ENCODE results near the gene STAMBP.
"Not testable (repeated sequence)": the region's sequence is repeated elsewhere in the genome, so short reads cannot be mapped to it uniquely, and the experiment has no call there.

STAMBP gene

GRCh38 chr2:73868204-73868978 is 39.6 kb downstream of the STAMBP start:
- DNase-seq (ENCODE audit: low spot score), result no peak

DNA sequence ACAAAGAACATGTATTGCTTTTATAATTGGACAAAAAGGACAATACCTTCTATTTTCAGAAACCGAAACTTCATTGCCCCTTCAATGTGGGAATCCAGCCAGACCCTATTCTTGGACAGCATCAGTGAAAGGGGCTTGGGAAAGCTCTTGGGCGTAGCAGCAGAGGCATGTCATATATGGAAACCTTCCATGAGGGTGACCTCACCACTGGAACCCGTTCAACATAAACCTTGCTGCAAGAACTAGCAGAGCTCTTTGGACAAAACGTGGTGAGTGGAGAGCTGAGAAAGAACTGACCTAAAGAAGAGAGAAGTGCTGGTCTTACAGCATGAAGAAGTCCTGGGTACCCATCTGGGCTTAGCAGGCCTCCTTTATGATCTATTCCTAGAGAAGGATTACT is 41.3 kb downstream of the STAMBP start:
- TF ChIP-seq CTCF (IDR thresholded peaks at IDR 0.05; ENCODE audit: extremely low read depth, missing control alignments), result no peak
- DNase-seq (ENCODE audit: low spot score), result no peak

More at GRCh38 chr2:73868204-73868978, 39.6 kb downstream of the STAMBP start:
- TF ChIP-seq CTCF (IDR thresholded peaks at IDR 0.05; ENCODE audit: extremely low read depth, missing control alignments), result no peak

- DNase-seq (ENCODE audit: low spot score), result no peak
- no peak for TF ChIP-seq CTCF (IDR thresholded peaks at IDR 0.05; ENCODE audit: extremely low read depth, missing control alignments)
These were observed 48.5 kb downstream of the STAMBP start for GRCh38 chr2:73877071-73877802.

DNA sequence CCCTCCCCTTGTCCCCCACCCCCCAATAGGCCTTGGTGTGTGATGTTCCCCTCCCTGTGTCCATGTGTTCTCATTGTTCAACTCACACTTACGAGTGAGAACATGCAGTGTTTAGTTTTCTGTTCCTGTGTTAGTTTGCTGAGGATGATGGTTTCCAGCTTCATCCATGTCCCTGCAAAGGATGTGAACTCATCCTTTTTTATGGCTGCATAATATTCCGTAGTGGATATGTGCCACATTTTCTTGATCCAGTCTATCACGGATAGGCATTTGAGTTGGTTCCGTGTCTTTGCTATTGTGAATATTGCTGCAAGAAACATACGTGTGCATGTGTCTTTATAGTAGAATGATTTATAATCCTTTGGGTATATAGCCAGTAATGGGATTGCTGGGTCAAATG is 49.2 kb downstream of the STAMBP start:
- DNase-seq (ENCODE audit: low spot score), result not testable (repeated sequence)

- no peak for DNase-seq (ENCODE audit: low spot score)
- TF ChIP-seq CTCF (IDR thresholded peaks at IDR 0.05; ENCODE audit: extremely low read depth, missing control alignments), result no peak
These were observed 56.6 kb downstream of the STAMBP start for GRCh38 chr2:73885406-73885805.

GRCh38 chr2:73886357-73886756 is 57.6 kb downstream of the STAMBP start:
- TF ChIP-seq CTCF (IDR thresholded peaks at IDR 0.05; ENCODE audit: extremely low read depth, missing control alignments), result no peak
- DNase-seq (ENCODE audit: low spot score), result no peak

GRCh38 chr2:73887596-73888353 is 59.0 kb downstream of the STAMBP start:
- not testable (repeated sequence) for DNase-seq (ENCODE audit: low spot score)

- no peak for DNase-seq (ENCODE audit: low spot score)
- no peak for TF ChIP-seq CTCF (IDR thresholded peaks at IDR 0.05; ENCODE audit: extremely low read depth, missing control alignments)
These were observed 59.6 kb downstream of the STAMBP start for GRCh38 chr2:73888388-73888787.

Measured in GM20000 (cell line).